Measurements from ENCODE around the gene FAM9C.
"Not testable (repeated sequence)": the region's sequence is repeated elsewhere in the genome, so short reads cannot be mapped to it uniquely, and the experiment has no call there.

FAM9C gene

GRCh38 chrX:13074297-13075262 lies 30.2 kb upstream of the FAM9C start:
- DNase-seq = no peak

GRCh38 chrX:13069771-13070416 lies 25.5 kb upstream of the FAM9C start:
- no peak for DNase-seq

GRCh38 chrX:13068651-13069050 lies 24.2 kb upstream of the FAM9C start:
- no peak for DNase-seq

GRCh38 chrX:13067773-13068172 lies 23.4 kb upstream of the FAM9C start:
- DNase-seq = no peak

GRCh38 chrX:13066391-13066790 lies 22.0 kb upstream of the FAM9C start:
- no peak for DNase-seq

GRCh38 chrX:13064599-13065143 lies 20.3 kb upstream of the FAM9C start:
- no peak for DNase-seq

GRCh38 chrX:13063124-13063523 lies 18.7 kb upstream of the FAM9C start:
- not testable (repeated sequence) for DNase-seq

GRCh38 chrX:13062331-13062730 lies 17.9 kb upstream of the FAM9C start:
- DNase-seq = not testable (repeated sequence)

- not testable (repeated sequence) for DNase-seq
These were observed 16.8 kb upstream of the FAM9C start for GRCh38 chrX:13061215-13061708.

GRCh38 chrX:13059637-13060499 lies 15.4 kb upstream of the FAM9C start:
- DNase-seq = no peak

GRCh38 chrX:13055486-13055885 lies 11.1 kb upstream of the FAM9C start:
- DNase-seq = no peak

- DNase-seq = no peak
These were observed 8.8 kb upstream of the FAM9C start for GRCh38 chrX:13053171-13053570.

- no peak for DNase-seq
These were observed 7.2 kb upstream of the FAM9C start for GRCh38 chrX:13051529-13052172.

- DNase-seq = no peak
These were observed 6.7 kb upstream of the FAM9C start for GRCh38 chrX:13051167-13051528.

GRCh38 chrX:13050151-13050550 lies 5.7 kb upstream of the FAM9C start:
- no peak for DNase-seq

- no peak for DNase-seq
These were observed 3.9 kb upstream of the FAM9C start for GRCh38 chrX:13048280-13048679.

- DNase-seq = no peak
These were observed 3.3 kb upstream of the FAM9C start for GRCh38 chrX:13047759-13048158.

- no peak for DNase-seq
These were observed 1.9 kb upstream of the FAM9C start for GRCh38 chrX:13046141-13046855.

- no peak for DNase-seq
These were observed 482 bp downstream of the FAM9C start for GRCh38 chrX:13043938-13044337.

- no peak for DNase-seq
These were observed 1.3 kb downstream of the FAM9C start for GRCh38 chrX:13043138-13043537.

- no peak for DNase-seq
These were observed 7.5 kb downstream of the FAM9C start for GRCh38 chrX:13036896-13037295.

GRCh38 chrX:13033193-13033592 lies 11.2 kb downstream of the FAM9C start:
- no peak for DNase-seq

Measured in NCI-H187 (cell line).